GDM1 (cell line): ENCODE results near the gene TET2.

Source experiments
- DNase-seq: peaks from one replicate; lab custom pipeline; 2025; lab: John Stamatoyannopoulos, UW

The TET2 gene

DNA sequence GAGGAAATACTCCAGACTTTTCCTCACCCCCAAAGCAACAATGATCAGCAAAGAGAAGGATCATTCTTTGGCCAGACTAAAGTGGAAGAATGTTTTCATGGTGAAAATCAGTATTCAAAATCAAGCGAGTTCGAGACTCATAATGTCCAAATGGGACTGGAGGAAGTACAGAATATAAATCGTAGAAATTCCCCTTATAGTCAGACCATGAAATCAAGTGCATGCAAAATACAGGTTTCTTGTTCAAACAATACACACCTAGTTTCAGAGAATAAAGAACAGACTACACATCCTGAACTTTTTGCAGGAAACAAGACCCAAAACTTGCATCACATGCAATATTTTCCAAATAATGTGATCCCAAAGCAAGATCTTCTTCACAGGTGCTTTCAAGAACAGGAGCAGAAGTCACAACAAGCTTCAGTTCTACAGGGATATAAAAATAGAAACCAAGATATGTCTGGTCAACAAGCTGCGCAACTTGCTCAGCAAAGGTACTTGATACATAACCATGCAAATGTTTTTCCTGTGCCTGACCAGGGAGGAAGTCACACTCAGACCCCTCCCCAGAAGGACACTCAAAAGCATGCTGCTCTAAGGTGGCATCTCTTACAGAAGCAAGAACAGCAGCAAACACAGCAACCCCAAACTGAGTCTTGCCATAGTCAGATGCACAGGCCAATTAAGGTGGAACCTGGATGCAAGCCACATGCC lies 89.7 kb downstream of the TET2 start:
- DNase-seq, result no peak

DNA sequence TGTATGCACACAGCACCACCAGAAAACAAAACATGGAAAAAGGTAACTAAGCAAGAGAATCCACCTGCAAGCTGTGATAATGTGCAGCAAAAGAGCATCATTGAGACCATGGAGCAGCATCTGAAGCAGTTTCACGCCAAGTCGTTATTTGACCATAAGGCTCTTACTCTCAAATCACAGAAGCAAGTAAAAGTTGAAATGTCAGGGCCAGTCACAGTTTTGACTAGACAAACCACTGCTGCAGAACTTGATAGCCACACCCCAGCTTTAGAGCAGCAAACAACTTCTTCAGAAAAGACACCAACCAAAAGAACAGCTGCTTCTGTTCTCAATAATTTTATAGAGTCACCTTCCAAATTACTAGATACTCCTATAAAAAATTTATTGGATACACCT lies 90.2 kb downstream of the TET2 start:
- no peak for DNase-seq

DNA sequence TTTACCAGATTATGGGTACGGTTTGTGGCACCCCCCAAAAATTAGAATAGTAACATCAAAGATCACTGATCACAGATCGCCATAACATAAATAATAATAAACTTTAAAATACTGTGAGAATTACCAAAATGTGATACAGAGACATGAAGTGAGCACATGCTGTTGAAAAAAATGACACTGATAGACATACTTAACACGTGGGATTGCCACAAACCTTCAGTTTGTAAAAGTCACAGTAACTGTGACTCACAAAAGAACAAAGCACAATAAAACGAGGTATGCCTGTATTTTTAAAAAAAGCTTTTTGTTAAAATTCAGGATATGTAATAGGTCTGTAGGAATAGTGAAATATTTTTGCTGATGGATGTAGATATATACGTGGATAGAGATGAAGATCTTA lies 93.4 kb downstream of the TET2 start:
- no peak for DNase-seq

DNA sequence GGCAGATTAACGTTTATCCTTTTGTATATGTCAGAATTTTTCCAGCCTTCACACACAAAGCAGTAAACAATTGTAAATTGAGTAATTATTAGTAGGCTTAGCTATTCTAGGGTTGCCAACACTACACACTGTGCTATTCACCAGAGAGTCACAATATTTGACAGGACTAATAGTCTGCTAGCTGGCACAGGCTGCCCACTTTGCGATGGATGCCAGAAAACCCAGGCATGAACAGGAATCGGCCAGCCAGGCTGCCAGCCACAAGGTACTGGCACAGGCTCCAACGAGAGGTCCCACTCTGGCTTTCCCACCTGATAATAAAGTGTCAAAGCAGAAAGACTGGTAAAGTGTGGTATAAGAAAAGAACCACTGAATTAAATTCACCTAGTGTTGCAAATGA lies 94.8 kb downstream of the TET2 start:
- no peak for DNase-seq

DNA sequence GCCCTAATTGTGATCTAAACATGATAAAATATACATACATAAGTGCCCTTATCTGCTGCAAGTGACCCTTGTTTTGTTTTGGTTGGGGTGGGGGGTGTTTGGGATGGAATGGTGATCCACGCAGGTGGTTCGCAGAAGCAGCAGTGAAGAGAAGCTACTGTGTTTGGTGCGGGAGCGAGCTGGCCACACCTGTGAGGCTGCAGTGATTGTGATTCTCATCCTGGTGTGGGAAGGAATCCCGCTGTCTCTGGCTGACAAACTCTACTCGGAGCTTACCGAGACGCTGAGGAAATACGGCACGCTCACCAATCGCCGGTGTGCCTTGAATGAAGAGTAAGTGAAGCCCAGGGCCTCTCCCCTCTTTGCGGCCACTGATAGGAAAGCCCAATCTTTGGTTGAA lies 96.8 kb downstream of the TET2 start:
- DNase-seq, result no peak

DNA sequence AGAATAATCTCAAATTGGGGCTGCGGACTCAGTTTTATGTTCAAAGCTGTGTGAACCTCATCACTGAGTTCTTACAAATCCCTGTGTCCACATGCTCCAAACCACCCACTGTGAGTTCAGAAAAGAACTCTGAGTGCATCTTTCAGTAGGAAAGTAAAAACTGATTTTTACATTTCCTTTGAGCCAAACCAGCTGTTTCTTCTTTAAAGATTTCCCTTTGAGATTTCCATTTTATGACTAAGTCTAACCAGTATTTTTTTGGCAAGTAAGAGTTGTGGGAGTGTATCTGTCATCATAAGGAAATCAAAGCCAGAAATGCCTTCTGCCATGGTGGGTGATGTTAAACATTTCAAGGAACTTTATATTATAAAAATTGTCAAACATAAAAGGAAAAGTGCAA lies 100.0 kb downstream of the TET2 start:
- DNase-seq, result no peak

DNA sequence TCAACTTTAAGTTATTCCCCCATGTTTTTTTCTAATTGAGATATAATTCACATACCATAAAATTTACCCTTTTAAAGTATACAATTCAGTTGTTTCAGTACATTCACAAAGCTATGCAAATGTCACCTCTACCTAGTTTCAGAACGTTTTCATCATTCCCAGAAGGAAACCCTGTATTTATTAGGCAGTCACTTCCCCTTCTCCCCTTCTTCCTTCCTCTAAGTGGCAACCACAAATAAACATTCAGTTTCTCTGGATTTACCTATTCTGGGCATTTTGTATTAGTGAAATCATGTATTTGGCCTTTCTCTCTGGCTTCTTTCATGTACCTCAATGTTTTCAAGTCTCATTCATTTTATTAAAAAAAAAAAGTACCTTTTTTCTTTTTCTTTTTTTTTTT lies 101.9 kb downstream of the TET2 start:
- DNase-seq, result no peak

DNA sequence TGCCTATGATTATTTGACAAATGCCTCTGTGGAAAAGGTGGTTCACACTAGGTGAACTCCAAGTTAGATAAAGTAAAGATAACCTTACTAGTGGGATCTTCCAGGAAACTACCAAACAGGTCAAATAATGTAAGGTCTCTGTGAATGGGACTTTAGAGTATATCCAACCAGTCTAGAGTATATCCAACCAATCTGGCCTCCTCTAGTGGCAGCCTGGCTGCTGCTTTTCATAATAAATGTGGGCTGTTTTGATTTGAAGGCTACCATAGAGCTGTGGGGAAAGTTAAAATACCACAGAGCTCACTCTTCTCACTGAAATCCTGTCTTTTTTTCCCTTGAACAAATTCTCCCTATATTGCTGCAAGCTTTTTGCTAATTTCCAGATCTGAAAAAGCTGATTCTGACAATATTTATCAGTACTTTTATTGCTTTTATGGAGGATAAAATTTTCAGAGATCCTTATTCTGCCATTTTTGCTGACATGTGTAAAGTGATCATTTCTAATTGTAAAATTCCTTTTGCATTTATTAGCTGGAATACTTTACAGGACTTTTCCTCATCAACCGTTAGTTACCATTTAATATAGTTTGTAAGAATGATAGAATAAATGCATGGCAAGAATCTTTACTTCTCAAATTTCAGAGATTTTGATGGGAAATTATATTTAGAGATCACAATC lies 111.3 kb downstream of the TET2 start:
- DNase-seq, result no peak

DNA sequence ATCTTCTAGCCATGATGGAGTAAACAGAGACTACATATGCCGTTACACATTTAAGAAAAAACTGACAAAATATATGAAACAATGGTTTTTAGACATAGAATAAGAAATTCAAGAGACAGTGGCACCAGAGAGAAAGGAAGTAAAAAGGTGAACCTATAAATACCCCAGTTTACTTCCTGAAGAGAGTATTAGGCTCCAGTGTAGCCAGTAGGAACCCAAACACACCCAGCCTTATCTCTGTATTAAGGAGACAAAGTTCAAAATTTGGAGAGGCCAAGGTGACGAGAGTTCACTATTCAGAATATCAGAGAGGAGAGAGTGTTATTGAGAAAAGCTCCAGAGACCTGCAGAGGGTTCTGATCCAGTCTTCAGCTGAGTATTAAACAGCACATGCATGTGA lies 119.0 kb downstream of the TET2 start:
- DNase-seq, result no peak

DNA sequence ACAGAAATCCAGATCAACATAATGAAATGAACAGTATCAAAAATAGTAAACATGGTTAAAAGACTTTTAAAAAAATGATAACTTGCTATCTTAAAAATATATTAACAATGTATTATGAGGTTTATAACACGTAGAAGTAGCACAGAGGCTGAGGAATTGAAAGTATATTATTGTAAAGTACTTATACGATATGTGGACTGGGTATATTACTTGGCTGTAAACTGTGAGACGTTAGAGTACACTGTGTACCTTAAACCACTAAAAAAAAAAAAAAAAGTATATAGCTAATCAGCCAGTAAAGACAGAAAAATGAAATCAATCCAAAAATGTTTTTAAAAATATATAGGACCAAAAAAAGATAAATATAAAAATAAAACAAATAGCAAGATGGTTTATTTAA lies 120.6 kb downstream of the TET2 start:
- DNase-seq, result no peak

DNA sequence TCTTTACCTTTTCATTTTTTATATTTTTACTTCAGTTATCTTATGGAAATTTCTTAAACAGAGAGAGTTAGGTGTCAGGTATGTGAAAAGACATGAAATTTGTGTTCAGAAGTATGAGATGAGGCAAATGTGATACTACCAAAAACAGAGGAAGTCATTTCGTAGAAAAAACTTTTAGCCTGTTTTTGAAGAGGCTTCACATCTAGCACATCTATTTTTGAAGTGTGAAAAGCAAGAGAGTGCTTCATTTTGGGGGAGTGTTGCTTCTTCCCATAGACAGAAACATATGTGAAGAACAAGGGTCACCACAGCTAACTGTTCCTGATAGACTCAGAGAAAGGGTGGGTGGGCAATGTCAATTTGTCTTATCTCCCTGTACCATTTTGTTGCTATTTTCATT lies 125.3 kb downstream of the TET2 start:
- DNase-seq, result no peak

DNA sequence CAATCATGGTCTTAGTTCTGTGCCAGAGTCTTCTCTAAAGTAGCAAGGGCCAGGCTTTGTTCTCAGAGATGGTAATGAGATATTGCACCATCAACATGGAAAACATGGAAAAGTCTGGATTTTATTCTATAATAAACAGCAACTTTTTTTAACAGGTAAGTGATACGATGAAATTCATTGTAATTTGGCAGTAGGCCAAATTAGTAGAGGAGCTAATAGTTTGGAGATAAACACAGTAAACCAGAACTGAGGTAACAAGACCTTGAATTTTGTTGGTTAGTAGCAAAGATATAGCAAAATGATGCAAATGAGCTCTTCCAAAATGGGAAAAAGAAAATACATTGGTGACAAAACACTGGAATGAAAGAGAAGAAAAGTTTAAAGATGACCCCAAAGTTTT lies 126.6 kb downstream of the TET2 start:
- DNase-seq, result no peak

DNA sequence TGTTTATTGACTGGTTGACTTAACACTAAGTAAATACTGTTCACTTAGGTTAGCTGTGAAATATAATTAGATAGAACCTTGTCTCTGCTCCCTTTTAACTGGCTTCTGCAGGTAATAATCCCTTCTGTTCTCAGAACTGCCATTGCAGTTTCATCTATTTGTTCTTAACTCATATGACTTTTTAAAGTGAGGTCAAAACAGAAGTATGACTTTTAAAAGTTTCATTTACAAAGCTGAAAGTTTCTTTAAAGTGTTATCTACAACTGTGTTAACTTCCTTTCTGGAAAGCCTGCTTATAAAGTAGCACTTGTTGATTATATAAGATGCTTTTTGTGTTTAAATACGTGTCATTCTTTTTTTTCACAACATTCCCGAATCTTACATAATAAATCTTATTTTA lies 127.4 kb downstream of the TET2 start:
- DNase-seq, result no peak

DNA sequence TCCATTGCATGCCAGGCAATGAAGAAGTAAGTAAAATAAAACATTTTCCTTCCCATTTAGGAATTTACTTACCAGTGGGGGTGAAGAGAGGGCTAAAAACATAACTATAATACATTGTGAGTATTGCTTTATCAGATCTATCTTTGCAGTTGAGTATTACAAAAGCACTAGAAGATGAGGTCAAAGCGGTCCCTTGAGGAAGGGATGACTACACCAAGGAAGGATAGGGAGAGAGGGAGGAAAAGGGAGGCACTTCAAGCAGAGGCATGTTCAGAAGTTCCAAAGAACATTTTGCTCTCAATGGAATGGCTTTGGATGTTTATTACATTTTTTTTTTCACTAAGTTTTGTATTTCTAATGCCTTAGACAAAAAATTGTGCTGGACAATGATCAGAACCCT lies 127.8 kb downstream of the TET2 start:
- DNase-seq, result no peak

DNA sequence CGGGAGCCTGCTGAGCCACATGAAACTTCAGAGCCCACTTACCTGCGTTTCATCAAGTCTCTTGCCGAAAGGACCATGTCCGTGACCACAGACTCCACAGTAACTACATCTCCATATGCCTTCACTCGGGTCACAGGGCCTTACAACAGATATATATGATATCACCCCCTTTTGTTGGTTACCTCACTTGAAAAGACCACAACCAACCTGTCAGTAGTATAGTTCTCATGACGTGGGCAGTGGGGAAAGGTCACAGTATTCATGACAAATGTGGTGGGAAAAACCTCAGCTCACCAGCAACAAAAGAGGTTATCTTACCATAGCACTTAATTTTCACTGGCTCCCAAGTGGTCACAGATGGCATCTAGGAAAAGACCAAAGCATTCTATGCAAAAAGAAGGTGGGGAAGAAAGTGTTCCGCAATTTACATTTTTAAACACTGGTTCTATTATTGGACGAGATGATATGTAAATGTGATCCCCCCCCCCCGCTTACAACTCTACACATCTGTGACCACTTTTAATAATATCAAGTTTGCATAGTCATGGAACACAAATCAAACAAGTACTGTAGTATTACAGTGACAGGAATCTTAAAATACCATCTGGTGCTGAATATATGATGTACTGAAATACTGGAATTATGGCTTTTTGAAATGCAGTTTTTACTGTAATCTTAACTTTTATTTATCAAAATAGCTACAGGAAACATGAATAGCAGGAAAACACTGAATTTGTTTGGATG lies 129.9 kb downstream of the TET2 start:
- DNase-seq, result no peak

DNA sequence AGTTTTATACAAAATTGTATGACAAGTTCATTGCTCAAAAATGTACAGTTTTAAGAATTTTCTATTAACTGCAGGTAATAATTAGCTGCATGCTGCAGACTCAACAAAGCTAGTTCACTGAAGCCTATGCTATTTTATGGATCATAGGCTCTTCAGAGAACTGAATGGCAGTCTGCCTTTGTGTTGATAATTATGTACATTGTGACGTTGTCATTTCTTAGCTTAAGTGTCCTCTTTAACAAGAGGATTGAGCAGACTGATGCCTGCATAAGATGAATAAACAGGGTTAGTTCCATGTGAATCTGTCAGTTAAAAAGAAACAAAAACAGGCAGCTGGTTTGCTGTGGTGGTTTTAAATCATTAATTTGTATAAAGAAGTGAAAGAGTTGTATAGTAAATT lies 131.0 kb downstream of the TET2 start:
- no peak for DNase-seq

DNA sequence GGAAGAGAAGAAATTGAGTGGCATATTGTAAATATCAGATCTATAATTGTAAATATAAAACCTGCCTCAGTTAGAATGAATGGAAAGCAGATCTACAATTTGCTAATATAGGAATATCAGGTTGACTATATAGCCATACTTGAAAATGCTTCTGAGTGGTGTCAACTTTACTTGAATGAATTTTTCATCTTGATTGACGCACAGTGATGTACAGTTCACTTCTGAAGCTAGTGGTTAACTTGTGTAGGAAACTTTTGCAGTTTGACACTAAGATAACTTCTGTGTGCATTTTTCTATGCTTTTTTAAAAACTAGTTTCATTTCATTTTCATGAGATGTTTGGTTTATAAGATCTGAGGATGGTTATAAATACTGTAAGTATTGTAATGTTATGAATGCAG lies 132.6 kb downstream of the TET2 start:
- no peak for DNase-seq

DNA sequence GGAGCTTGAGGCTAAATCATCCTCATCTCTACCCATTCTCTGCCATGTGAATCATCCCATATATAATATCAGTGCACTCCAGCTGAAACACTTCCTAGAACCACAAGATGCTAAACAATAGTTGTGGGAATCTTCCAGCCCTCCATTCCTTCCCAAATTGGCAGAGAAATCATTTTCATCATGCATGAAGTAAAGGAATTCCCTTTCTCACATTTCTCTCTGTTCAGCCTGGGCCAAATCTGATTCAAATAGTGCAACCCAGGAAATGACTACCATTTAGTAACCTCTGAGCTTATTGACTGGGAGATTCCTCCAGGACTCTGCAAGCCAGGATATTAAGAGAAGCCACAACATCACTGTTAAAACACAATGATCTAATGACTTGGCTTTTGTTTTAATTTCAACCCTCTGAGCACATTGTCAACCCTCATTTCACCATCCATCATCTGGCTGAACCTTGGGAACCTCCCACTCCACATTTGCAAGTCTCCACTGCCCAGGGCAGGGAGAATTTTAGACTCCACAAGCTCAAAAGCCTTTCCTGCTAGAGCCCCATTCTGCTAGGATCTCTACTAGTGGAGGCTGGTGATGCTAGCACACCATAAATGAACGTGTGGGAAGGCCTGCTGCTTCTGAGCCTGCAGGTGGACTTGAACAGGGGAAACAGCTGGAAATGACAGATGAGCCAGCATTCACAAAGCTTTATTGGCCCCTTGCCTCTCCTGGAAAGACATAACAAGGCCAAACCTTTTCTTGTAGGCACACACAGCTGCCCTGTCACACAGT lies 133.9 kb downstream of the TET2 start:
- DNase-seq, result no peak

DNA sequence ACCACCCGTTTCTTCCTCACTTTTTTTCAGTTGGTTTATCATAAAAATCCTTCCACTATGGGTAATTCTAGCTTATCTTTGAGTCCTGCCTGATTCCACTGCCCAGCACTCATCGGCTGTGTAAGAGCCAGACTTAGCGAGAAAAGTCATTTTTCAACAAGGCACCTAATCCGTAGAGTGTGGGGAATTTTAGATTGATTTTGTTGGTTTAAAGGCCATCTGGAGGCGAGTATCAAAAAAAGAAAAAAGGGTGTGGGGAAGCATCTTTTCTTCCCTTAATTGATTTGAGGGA lies 134.4 kb downstream of the TET2 start:
- DNase-seq, result no peak

DNA sequence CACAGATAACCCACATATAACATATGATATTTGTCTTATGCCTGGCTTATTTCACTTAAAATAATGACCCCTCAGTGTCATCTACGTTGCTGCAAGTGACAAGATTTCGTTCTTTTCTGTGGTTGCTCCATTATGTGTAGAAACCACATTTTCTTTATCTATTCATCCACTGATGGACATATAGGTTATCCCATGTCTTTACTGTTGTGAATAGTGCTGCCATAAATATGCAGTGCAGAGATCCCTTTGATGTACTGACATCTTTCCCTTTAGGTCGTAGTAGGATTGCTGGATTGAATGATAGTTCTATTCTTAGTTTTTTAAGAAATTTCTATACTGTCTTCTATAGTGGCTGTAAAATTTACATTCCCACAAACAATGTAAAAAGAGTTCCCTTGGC lies 135.8 kb downstream of the TET2 start:
- DNase-seq, result no peak

DNA sequence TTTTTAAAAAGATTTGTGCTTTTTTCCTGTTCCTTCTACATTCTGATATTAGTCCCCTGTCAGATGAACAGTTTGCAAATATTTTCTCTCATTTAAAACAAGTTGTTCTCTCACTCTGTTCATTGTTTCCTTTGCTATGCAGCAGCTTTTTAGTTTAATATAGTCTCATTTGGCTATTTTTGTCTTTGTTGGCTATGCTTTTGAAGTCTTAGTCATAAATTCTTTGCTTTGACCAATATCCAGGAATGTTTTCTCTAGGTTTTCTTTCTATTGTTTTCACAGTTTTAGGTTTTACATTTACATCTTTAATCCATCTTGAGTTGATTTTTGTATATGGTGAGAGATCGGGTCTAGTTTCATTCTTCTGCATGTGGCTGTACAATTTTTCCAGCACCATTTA lies 136.8 kb downstream of the TET2 start:
- no peak for DNase-seq

DNA sequence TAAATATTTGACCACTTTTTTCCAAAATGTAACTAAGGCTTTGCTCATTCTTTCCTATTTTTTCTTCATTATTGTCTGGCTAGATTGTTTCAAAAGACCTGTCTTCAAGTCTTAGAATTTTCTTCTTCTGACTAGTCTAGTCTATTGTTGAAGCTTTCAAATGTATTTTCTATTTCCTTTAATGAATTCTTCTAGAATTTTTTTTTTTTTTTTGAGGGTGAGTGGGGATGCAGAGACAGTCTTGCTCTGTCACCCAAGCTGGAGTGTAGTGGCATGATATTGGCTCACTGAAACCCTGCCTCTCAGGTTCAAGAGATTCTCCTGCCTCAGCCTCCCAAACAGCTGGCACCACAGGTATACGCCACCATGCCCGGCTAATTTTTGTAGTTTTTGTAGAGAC lies 141.4 kb downstream of the TET2 start:
- no peak for DNase-seq

DNA sequence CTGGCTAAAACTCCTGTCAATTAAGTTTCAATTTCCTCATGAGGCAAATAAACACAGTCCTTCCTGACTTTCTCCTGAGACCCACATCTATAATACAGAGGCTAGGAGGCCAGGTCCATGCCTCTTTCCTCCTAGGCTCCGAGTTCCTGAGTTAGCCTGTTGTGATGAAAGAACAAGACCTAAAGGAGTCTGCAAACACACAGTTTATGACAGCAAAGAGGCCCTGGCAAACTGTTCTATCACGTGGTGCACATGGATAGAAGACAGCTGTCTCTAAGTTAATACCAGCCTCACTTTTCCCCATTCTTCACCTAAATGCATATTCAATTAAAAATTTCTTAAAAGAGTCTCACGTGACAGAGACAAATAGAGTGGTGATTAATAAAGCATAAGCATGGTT lies 145.2 kb downstream of the TET2 start:
- DNase-seq, result no peak
